Measurements from ENCODE around the gene SYDE2.
A peak's percentile ranks its signal among the peaks of the same experiment; 100 is the strongest.
"Not testable (repeated sequence)": the region's sequence is repeated elsewhere in the genome, so short reads cannot be mapped to it uniquely, and the experiment has no call there.

Gene SYDE2

GRCh38 chr1:85200463-85201339, at the start of gene SYDE2:
TSS of gene SYDE2 (minus strand) at chr1:85201016. CDS start at chr1:85200996, 20 bp downstream.
- peak; percentile 92 for DNase-seq (ENCODE audit: low spot score)

DNA sequence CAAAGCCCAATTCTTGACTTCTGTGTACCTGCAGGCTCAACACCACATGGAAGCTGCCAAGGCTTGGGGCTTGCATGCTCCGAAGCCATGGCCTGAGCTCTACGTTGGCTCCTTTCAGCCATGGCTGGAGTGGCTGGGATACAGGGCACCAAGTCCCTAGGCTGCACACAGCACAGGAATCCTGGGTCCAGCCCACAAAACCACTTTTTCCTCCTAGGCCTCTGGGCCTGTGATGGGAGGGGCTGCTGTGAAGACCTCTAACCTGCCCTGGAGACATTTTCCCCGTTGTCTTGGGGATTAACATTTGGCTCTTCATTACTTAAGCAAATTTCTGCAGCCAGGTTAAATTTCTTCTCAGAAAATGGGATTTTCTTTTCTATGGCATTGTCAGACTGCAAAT, 48.2 kb upstream of the SYDE2 start:
- DNase-seq (ENCODE audit: low spot score) = not testable (repeated sequence)

DNA sequence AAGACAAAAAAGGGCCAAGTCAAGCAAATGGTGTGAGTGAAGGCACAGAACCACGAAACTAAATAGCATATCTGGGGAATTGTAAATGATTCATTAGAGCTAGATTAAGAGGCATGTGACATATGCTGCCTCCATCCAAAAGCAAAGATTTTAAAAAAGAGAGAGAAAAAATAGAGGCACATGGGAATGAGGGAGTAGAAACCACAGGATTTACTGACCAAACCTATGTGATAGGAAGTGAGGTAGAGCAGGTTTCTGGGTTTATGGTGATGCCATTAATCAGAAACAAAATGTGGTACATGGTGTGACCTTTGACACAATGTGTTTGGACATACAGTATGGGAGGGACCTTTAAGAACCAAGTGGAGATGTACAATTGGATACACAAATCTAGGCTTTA, 45.1 kb upstream of the SYDE2 start:
- DNase-seq (ENCODE audit: low spot score) = no peak

DNA sequence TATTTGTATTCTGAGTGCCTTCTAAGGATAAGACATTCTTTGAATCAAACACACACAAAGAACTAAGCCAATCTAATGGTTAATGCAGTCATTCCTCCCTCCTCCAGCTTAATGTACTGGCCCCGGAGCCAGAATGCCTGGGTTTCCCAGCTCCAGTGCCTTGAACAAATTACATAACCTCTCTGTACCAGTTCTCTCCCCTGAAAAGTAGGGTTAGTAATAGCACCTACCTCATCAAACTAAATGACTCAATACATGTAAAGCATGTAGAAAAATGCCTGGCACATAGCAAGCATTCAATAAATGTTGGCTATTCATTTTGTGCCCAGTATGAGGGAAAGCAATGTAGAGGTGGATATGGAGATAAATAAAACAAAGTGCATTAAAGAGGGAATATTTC, 44.6 kb upstream of the SYDE2 start:
- no peak for DNase-seq (ENCODE audit: low spot score)

DNA sequence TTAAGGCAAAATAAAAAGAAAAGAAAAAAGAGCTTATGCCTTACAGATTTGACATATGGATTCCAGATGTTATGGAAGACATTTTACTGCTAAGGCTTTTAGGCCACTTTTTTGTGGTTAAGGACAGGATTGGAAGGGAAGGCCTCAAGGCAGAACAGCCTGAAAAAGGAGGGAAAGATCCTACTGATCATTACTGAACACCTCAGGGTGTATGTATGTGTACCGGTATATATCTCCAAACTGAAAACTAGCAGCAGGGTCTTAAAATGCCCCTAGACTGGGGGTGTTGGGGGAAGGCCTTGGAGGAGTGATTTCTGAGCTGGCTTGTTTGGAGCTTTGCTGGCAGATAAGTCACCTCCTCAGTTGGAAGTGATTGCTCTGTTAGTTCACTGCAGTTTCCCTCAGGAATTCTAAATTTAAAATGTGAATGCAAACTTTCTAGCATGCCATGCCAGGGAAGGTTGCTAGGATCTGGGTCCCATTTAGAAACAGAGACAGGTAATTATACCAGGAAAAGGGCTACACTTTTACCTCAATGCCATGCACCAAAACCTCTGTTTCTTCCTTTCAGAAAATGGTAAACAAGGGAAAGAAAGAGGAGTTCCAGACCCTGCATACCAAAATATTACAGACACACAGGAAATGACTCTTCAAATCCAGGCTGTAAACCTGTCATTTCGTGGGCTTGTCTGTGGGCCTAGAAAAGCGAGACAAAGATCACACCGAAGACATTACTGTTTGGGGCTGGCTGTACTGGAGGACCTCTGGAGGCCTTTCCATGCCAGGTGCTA, 43.6 kb upstream of the SYDE2 start:
- DNase-seq (ENCODE audit: low spot score) = no peak

GRCh38 chr1:85243372-85243771, 42.6 kb upstream of the SYDE2 start:
- DNase-seq (ENCODE audit: low spot score) = no peak

- DNase-seq (ENCODE audit: low spot score) = no peak
Measured at GRCh38 chr1:85240643-85241042, 39.8 kb upstream of the SYDE2 start.

- peak; percentile 46 for DNase-seq (ENCODE audit: low spot score)
Measured at GRCh38 chr1:85240174-85240601, 39.4 kb upstream of the SYDE2 start.

DNA sequence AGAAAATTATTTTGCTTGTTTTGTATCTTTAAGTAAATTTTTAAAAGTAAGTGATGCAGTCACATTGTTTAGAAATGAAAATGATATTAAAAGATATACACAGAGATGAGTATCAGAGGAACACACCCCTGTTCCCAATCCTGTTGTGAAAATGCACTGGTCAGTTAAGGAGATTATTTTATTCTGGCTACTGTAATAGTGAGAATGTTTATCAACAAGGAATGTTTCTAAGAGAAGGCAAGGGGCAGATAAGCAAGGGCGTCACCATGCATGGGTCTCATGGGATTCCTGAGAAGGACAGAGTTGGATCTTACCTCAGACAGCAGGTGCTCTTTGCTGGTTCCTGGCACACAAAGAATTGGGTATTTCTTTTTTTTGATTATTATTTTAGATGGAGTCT, 36.8 kb upstream of the SYDE2 start:
- DNase-seq (ENCODE audit: low spot score) = no peak

- peak; percentile 43 for DNase-seq (ENCODE audit: low spot score)
Measured at GRCh38 chr1:85230305-85230977, 29.6 kb upstream of the SYDE2 start.

DNA sequence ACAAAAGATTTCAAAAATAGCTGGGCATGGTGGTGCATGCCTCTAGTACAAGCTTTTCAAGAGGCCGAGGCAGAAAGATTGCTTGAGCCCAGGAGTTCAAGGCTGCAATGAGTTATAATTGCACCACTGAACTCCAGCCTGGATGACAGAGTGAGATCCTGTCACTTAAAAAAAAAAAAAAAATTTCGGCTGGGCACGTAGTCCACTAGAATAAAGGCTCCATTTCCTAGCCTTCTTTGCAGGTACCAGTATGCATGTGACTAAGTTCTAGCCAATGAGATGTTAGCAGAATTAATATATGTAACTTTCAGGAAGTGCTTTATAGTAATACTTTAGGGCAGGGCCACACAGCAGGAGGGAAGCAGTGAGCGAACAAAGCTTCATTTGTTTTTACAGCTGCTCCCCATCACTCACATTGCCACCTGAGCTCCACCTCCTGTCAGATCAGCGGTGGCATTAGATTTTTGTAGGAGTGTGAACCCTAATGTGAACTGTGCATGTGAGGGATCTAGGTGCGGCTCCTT, 28.8 kb upstream of the SYDE2 start:
- DNase-seq (ENCODE audit: low spot score) = no peak

GRCh38 chr1:85228972-85229371, 28.2 kb upstream of the SYDE2 start:
- no peak for DNase-seq (ENCODE audit: low spot score)

DNA sequence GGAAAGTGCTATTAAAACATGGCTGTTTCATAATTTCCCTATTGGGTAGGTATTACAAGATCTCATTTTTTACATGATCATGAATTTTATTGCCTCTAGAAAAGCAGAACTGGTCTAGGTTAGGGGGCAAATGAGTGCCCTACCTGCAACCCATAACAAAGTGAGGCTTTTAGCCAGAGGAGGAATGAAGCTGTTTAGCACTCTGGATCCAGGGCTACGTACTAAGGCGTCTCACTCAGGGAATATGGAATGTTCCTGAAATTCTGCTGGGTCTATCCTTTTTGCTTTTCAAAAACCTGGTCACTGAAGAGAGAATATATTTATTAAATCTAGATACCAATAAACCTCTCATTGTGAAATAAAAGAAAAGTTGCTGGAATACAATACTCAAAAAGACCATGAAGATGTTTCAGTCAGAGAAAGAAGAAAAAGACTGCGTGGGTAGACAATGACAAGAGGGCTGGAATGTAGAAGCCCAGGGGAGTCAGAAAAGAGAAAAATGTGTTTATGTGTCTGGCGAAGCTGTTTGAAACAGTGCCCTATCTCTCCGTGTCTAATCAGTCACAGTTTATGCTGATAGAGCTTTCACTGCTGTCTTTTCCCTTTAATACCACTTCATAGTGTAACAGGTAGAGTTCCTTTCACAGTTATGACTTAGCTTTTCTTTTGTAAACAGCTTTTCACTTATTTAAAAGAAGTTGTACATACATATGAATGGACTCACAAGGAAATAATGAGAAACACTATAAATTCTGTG, 25.0 kb upstream of the SYDE2 start:
- DNase-seq (ENCODE audit: low spot score) = no peak

- DNase-seq (ENCODE audit: low spot score) = no peak
Measured at GRCh38 chr1:85224734-85225623, 24.2 kb upstream of the SYDE2 start.

DNA sequence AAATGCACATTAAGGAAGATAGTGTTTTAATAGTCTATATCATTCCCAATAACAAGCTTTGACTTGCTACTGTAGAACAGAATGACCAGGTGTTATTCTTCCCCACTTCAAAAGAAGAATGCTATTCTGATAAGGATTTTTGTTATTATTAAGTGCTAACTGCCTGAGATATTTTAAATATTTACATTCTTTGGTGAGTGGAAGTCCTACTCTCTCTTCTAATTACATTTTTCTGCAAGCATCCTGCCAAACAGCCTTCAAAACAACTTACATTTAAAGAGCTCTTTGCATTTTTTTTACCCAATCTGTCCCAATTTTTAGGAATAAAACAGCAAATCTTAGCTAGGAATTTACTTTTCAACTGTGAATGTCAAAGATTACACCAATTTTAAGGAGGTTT, 23.5 kb upstream of the SYDE2 start:
- DNase-seq (ENCODE audit: low spot score) = no peak

DNA sequence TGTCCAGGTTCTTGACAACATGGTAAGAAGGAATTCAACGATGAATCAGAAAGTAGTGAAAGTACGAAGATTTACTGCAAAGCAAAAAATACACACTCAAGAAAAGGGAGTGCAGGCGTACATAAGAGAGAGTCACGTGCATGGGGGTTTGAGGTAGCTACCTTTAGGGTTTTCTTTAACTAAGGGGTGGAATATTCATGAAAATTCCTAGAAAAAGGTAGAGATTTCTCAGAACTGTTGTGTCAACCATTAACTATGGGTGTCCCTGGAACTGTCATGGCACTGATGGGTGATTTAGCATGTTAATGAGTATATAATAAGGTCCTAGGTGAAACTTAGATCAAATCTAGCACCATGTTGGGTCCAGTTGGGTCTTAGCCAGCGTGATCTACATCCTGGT, 22.5 kb upstream of the SYDE2 start:
- DNase-seq (ENCODE audit: low spot score) = no peak

- no peak for DNase-seq (ENCODE audit: low spot score)
Measured at GRCh38 chr1:85220756-85221201, 20.0 kb upstream of the SYDE2 start.

- DNase-seq (ENCODE audit: low spot score) = no peak
Measured at GRCh38 chr1:85219853-85220610, 19.2 kb upstream of the SYDE2 start.

DNA sequence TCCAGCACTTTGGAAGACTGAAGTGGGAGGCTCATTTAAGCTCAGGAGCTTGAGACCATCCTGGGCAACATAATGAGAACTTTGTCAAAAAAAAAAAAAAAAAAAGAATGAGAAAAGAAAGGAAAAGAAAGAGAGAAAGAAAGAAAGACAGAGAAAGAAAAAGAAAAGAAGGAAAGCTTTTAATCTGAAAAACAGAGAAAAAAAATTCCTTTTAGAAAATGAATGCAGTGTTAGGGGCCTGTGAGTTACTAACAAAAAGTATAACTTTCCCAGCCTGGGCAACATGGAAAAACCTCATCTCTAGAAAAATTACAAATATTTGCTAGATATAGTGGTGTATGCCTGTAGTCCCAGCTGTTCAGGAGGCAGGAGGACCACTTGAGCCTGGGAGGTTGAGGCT, 15.9 kb upstream of the SYDE2 start:
- no peak for DNase-seq (ENCODE audit: low spot score)

GRCh38 chr1:85214654-85215053, 13.8 kb upstream of the SYDE2 start:
- no peak for DNase-seq (ENCODE audit: low spot score)

Data from NAMALWA (cell line).